Aortic smooth muscle cell (primary cell): ENCODE measurements around the gene TRIM47. TPM values are rescaled to one million over a fixed set of nuclear protein-coding genes. Genes with fewer than 3 reads are reported as not detected.

Experiments
- total RNA-seq: library from RNA; depleted of rRNA; stranded (reverse); fragments of >200 nt; gene quantifications from 2 replicates; pipeline ENCODE4 v1.2.3, GENCODE V29; 2014

TRIM47 gene
- total RNA-seq, result 10.0 and 21.8 TPM in 2 replicates

DNA sequence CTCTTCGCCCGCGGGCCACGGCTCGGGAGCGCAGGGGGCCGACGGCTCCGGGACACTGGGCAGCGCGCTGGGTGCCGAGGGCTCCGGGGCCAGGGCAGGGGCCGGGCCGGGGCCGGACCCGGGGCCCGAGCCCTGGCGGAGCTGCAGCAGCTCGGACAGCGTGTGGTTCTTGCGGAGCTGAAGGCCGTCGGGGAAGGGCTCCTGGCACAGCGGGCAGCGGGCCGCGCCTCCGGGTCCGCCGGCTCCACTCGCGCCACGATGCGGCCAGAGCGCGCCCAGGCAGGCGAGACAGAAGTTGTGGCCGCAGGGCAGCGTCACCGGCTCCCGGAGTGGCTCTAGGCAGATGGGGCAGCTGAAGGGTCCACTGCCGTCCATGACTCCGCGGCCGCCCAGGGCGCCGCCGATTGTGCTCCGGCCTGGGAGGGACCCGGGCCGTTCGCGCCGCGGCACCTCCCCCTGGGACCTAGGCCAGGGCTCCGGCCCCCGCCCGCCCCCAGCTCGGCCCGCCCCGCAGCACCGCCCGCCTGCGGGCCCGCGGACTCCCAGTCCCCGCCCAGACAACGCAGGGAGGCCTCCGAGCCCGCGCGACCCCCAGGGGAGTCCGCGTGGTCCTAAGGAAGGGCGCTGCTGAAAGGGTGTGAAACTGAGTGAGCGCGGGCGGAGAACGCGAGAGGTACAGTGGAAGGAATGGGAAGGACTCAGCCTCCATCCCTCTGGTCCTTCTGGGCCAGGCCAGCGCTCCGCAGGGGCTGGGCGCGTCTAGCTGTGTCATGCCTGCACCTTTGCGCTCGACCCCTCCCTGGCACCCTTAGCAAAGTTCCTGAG, at the start of gene TRIM47:
Gene TRIM47 (minus strand): TSS at position 408 of the 825 bp plus-strand sequence. CDS start 33 bp downstream, at position 375.

GRCh38 chr17:75904749-75905521, 26.6 kb upstream of the TRIM47 start, which contains the start of gene MRPL38:
Gene MRPL38 (minus strand): TSS chr17:75904884. CDS start chr17:75904875, 9 bp downstream.

GRCh38 chr17:75896415-75897159, 18.2 kb upstream of the TRIM47 start, which contains the start of gene TRIM65:
Gene TRIM65 (minus strand): TSS chr17:75896951. CDS start chr17:75896937, 14 bp downstream.

GRCh38 chr17:75855310-75856061, 22.9 kb downstream of the TRIM47 start, which contains the start of gene WBP2:
Gene WBP2 (minus strand): TSS chr17:75855335. CDS start chr17:75855297, 38 bp downstream.

DNA sequence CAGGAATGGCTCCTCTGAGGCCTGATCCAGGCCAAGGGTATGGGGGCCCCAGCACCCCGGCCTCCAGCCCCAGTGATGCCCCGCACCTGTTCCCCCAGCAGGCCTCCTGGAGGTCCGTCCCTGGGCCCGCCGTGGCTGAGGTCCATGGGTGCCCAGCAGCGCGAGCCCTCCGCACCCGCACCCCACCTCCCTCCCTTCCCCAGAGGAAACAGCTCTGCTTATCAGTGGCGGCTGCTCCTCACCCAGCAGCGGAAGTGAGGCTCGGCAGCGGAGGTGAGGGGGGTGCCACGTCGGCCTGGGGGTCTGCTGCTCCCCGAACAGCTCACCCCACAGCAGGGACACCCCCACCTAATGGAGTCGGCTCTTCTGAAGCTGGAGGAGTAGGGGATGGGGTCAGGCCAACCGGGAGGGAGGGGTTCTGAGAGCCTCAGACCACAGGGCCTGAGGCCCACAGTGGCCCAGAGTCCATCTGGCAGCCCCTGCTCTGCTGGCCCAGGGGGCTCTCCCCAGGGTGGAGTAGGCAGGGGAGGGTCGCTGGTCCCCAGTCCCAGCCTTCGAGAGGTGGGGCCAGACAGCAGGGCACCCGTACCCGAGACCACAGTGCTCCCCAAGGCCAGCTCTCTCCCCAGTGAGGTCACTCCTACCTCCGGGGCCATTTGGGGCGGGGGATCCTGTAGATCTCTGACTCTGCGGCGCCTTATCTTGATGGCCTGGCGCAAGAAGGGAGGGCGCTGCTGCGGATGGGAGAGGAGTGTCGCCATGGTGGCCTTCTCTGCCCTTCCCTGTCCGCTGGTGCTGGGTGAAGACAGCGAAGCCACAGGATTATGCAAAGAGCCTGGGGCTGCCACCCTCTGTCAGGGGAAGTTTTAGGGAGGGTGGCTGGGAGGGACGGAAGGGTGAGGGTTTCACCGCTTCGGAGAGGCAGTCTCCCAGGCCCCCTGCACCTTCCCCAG, 34.5 kb downstream of the TRIM47 start, which contains the start of gene UNC13D:
Gene UNC13D (minus strand): TSS at position 828 of the 953 bp plus-strand sequence. CDS start 67 bp downstream, at position 761.

Other genes with a start within 250 kb of the TRIM47 start
- gene SMIM5, start 245.1 kb downstream of the TRIM47 start, total RNA-seq, result 0.12 TPM in 1 of 2 replicates, not detected in the other
- gene RECQL5, start 211.4 kb downstream of the TRIM47 start, total RNA-seq, result 14.3 and 15.6 TPM in 2 replicates
- 51.7 and 62.6 TPM in 2 replicates for gene SAP30BP, start 211.2 kb downstream of the TRIM47 start, total RNA-seq
- gene ITGB4, start 157.1 kb downstream of the TRIM47 start, total RNA-seq, result 0.37 and 0.40 TPM in 2 replicates
- gene GALK1, start 113.4 kb downstream of the TRIM47 start, total RNA-seq, result 44.9 and 46.5 TPM in 2 replicates
- 12.7 and 19.5 TPM in 2 replicates for gene UNK, start 93.8 kb downstream of the TRIM47 start, total RNA-seq
- 1.5 TPM in 2 replicates for gene UNC13D, start 34.2 kb downstream of the TRIM47 start, total RNA-seq
- 33.2 and 41.2 TPM in 2 replicates for gene WBP2, start 23.2 kb downstream of the TRIM47 start, total RNA-seq
- 8.5 and 10.8 TPM in 2 replicates for gene TRIM65, start 18.4 kb upstream of the TRIM47 start, total RNA-seq
- gene MRPL38, start 26.3 kb upstream of the TRIM47 start, total RNA-seq, result 20.4 and 24.0 TPM in 2 replicates
- gene FBF1, start 62.5 kb upstream of the TRIM47 start, total RNA-seq, result 10.8 and 13.3 TPM in 2 replicates
- gene ACOX1, start 100.6 kb upstream of the TRIM47 start, total RNA-seq, result 63.0 and 69.9 TPM in 2 replicates
- gene TEN1, start 100.7 kb upstream of the TRIM47 start, total RNA-seq, result 17.3 and 18.3 TPM in 2 replicates
- gene CDK3, start 122.3 kb upstream of the TRIM47 start, total RNA-seq, result 0.92 and 0.99 TPM in 2 replicates
- not detected in 2 replicates for gene EVPL, start 148.7 kb upstream of the TRIM47 start, total RNA-seq
- gene SRP68, start 193.9 kb upstream of the TRIM47 start, total RNA-seq, result 29.2 and 38.6 TPM in 2 replicates
- not detected in 2 replicates for gene GALR2, start 196.2 kb upstream of the TRIM47 start, total RNA-seq
- gene ZACN, start 200.6 kb upstream of the TRIM47 start, total RNA-seq, result not detected in 2 replicates
- gene EXOC7, start 225.2 kb upstream of the TRIM47 start, total RNA-seq, result 98.9 and 104 TPM in 2 replicates